ENCODE measurements around the gene FPR2. TPM values are rescaled to one million over a fixed set of nuclear protein-coding genes. Genes with fewer than 3 reads are reported as not detected.

The FPR2 gene
- total and polyA plus RNA-seq, 9 of the 15 experiments (the other 6 are each of a cell fraction or from before 2014, with no cell fraction given): 0.03 to 0.15 (median 0.07) TPM; not detected in 6

DNA sequence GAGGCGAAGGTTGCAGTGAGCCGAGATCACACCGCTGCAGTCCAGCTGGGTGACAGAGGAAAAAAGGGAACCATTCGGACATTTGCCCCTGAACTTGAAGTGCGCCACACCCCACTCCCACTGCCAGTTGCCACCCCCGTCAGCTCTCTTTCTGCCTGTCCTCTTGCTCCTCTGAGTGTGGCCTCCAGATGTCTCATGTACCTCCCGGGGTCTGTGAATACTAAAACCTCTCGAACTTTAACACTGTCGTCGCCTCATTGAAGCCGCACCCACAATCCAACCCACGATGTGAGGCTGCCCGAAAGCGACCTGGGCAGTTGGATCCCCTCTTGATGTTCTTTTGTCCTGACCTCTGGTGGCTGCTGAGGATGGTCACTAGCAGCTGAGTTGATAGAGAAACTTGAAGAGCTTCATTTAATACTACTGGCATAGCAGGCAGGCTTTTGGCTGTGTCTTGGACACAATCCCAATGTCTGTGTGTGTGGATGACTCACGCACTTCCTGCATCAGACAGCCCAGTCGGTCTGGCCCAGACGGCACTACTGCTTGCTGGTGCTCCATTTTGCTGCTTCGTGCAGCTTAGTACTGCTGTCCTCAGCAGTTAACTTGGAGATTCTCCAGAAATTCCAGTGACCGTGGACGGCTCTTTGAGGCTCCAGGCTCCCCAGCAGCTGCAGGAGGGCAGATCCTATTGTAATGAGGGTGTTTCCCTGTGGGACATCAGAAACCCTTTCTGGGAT is 38.2 kb downstream of the FPR2 start (continued):
- TF ChIP-seq, protein P1, sequence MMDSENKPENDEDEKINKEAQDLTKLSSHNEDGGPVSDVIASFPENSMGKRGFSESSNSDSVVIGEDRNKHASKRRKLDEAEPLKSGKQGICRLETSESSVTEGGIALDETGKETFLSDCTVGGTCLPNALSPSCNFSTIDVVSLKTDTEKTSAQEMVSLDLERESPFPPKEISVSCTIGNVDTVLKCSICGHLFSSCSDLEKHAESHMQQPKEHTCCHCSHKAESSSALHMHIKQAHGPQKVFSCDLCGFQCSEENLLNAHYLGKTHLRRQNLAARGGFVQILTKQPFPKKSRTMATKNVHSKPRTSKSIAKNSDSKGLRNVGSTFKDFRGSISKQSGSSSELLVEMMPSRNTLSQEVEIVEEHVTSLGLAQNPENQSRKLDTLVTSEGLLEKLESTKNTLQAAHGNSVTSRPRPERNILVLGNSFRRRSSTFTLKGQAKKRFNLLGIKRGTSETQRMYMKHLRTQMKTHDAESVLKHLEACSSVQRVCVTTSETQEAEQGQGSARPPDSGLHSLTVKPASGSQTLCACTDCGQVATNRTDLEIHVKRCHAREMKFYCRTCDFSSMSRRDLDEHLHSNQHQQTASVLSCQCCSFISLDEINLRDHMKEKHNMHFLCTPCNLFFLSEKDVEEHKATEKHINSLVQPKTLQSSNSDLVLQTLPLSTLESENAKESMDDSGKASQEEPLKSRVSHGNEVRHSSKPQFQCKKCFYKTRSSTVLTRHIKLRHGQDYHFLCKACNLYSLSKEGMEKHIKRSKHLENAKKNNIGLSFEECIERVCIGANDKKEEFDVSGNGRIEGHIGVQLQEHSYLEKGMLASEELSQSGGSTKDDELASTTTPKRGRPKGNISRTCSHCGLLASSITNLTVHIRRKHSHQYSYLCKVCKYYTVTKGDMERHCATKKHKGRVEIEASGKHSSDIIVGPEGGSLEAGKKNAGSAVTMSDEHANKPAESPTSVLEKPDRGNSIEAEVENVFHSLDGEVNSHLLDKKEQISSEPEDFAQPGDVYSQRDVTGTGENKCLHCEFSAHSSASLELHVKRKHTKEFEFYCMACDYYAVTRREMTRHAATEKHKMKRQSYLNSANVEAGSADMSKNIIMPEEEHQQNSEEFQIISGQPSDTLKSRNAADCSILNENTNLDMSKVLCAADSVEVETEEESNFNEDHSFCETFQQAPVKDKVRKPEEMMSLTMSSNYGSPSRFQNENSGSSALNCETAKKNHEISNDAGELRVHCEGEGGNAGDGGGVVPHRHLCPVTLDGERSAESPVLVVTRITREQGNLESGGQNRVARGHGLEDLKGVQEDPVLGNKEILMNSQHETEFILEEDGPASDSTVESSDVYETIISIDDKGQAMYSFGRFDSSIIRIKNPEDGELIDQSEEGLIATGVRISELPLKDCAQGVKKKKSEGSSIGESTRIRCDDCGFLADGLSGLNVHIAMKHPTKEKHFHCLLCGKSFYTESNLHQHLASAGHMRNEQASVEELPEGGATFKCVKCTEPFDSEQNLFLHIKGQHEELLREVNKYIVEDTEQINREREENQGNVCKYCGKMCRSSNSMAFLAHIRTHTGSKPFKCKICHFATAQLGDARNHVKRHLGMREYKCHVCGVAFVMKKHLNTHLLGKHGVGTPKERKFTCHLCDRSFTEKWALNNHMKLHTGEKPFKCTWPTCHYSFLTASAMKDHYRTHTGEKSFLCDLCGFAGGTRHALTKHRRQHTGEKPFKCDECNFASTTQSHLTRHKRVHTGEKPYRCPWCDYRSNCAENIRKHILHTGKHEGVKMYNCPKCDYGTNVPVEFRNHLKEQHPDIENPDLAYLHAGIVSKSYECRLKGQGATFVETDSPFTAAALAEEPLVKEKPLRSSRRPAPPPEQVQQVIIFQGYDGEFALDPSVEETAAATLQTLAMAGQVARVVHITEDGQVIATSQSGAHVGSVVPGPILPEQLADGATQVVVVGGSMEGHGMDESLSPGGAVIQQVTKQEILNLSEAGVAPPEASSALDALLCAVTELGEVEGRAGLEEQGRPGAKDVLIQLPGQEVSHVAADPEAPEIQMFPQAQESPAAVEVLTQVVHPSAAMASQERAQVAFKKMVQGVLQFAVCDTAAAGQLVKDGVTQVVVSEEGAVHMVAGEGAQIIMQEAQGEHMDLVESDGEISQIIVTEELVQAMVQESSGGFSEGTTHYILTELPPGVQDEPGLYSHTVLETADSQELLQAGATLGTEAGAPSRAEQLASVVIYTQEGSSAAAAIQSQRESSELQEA (IDR thresholded peaks at IDR 0.05; ENCODE audit: low read depth): no peak
- no peak for TF ChIP-seq STAT5B (CRISPR knock-in tag; IDR thresholded peaks at IDR 0.05)
- TF ChIP-seq MCM3 (IDR thresholded peaks at IDR 0.05): no peak
- no peak for TF ChIP-seq U2AF2 (optimal IDR thresholded peaks at IDR 0.05; ENCODE audit: low read depth, low read length)
- TF ChIP-seq, protein P2, sequence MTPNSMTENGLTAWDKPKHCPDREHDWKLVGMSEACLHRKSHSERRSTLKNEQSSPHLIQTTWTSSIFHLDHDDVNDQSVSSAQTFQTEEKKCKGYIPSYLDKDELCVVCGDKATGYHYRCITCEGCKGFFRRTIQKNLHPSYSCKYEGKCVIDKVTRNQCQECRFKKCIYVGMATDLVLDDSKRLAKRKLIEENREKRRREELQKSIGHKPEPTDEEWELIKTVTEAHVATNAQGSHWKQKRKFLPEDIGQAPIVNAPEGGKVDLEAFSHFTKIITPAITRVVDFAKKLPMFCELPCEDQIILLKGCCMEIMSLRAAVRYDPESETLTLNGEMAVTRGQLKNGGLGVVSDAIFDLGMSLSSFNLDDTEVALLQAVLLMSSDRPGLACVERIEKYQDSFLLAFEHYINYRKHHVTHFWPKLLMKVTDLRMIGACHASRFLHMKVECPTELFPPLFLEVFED (CRISPR knock-in tag; conservative IDR thresholded peaks at IDR 0.05): no peak
- no peak for TF ChIP-seq CC2D1A (IDR thresholded peaks at IDR 0.05)
- TF ChIP-seq, protein P3, sequence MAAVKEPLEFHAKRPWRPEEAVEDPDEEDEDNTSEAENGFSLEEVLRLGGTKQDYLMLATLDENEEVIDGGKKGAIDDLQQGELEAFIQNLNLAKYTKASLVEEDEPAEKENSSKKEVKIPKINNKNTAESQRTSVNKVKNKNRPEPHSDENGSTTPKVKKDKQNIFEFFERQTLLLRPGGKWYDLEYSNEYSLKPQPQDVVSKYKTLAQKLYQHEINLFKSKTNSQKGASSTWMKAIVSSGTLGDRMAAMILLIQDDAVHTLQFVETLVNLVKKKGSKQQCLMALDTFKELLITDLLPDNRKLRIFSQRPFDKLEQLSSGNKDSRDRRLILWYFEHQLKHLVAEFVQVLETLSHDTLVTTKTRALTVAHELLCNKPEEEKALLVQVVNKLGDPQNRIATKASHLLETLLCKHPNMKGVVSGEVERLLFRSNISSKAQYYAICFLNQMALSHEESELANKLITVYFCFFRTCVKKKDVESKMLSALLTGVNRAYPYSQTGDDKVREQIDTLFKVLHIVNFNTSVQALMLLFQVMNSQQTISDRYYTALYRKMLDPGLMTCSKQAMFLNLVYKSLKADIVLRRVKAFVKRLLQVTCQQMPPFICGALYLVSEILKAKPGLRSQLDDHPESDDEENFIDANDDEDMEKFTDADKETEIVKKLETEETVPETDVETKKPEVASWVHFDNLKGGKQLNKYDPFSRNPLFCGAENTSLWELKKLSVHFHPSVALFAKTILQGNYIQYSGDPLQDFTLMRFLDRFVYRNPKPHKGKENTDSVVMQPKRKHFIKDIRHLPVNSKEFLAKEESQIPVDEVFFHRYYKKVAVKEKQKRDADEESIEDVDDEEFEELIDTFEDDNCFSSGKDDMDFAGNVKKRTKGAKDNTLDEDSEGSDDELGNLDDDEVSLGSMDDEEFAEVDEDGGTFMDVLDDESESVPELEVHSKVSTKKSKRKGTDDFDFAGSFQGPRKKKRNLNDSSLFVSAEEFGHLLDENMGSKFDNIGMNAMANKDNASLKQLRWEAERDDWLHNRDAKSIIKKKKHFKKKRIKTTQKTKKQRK (IDR thresholded peaks at IDR 0.05; ENCODE audit: borderline replicate concordance, low read depth, low read length): no peak
- no peak for TF ChIP-seq PCBP1 (IDR thresholded peaks at IDR 0.05; ENCODE audit: low read depth, low read length, poor library complexity, severe bottlenecking)
- TF ChIP-seq SRF (CRISPR knock-in tag; IDR thresholded peaks at IDR 0.05): no peak
- TF ChIP-seq, protein P4, sequence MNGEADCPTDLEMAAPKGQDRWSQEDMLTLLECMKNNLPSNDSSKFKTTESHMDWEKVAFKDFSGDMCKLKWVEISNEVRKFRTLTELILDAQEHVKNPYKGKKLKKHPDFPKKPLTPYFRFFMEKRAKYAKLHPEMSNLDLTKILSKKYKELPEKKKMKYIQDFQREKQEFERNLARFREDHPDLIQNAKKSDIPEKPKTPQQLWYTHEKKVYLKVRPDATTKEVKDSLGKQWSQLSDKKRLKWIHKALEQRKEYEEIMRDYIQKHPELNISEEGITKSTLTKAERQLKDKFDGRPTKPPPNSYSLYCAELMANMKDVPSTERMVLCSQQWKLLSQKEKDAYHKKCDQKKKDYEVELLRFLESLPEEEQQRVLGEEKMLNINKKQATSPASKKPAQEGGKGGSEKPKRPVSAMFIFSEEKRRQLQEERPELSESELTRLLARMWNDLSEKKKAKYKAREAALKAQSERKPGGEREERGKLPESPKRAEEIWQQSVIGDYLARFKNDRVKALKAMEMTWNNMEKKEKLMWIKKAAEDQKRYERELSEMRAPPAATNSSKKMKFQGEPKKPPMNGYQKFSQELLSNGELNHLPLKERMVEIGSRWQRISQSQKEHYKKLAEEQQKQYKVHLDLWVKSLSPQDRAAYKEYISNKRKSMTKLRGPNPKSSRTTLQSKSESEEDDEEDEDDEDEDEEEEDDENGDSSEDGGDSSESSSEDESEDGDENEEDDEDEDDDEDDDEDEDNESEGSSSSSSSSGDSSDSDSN (IDR thresholded peaks at IDR 0.05; ENCODE audit: borderline replicate concordance in 1 of 2, low read depth in 2 of 2, low read length in 2 of 2): peak in 1 of 2 experiments; percentile 67; a peak in 1 of 4 replicates
- TF ChIP-seq OTX1 (CRISPR knock-in tag; IDR thresholded peaks at IDR 0.05): no peak

Data from K562 (cell line).